ENCODE measurements around the gene TNFRSF1B. TPM values are rescaled to one million over a fixed set of nuclear protein-coding genes. Genes with fewer than 3 reads are reported as not detected.

Gene TNFRSF1B
- polyA plus RNA-seq, 4 donors, result 6.3 to 8.6 (median 6.5) TPM

- no peak for DNase-seq (ENCODE audit: low read depth in 4 of 4, low spot score in 3 of 4)
These were observed 11.5 kb upstream of the TNFRSF1B start for GRCh38 chr1:12155328-12155727.

GRCh38 chr1:12157366-12158231 is 9.2 kb upstream of the TNFRSF1B start:
- DNase-seq (ENCODE audit: low read depth in 4 of 4, low spot score in 3 of 4), result no peak

GRCh38 chr1:12158357-12159092 is 8.3 kb upstream of the TNFRSF1B start:
- DNase-seq (ENCODE audit: low read depth in 4 of 4, low spot score in 3 of 4), result no peak

- DNase-seq (ENCODE audit: low read depth in 4 of 4, low spot score in 3 of 4), result no peak
These were observed 7.0 kb upstream of the TNFRSF1B start for GRCh38 chr1:12159816-12160215.

- DNase-seq (ENCODE audit: low read depth in 4 of 4, low spot score in 3 of 4), result no peak
These were observed 5.5 kb upstream of the TNFRSF1B start for GRCh38 chr1:12161324-12161661.

- DNase-seq (ENCODE audit: low read depth in 4 of 4, low spot score in 3 of 4), result peak in 1 of 4 donors; percentile 31
These were observed 4.9 kb upstream of the TNFRSF1B start for GRCh38 chr1:12161662-12162458.

- DNase-seq (ENCODE audit: low read depth in 4 of 4, low spot score in 3 of 4), result no peak
These were observed 4.2 kb upstream of the TNFRSF1B start for GRCh38 chr1:12162459-12163137.

- no peak for DNase-seq (ENCODE audit: low read depth in 4 of 4, low spot score in 3 of 4)
These were observed 3.6 kb upstream of the TNFRSF1B start for GRCh38 chr1:12163210-12163609.

GRCh38 chr1:12164210-12164609 is 2.6 kb upstream of the TNFRSF1B start:
- DNase-seq (ENCODE audit: low read depth in 4 of 4, low spot score in 3 of 4), result no peak

GRCh38 chr1:12165342-12165741 is 1.4 kb upstream of the TNFRSF1B start:
- no peak for DNase-seq (ENCODE audit: low read depth in 4 of 4, low spot score in 3 of 4)

- no peak for DNase-seq (ENCODE audit: low read depth in 4 of 4, low spot score in 3 of 4)
These were observed 970 bp downstream of the TNFRSF1B start for GRCh38 chr1:12167493-12168429.

GRCh38 chr1:12168451-12169160 is 1.8 kb downstream of the TNFRSF1B start:
- no peak for DNase-seq (ENCODE audit: low read depth in 4 of 4, low spot score in 3 of 4)

- no peak for DNase-seq (ENCODE audit: low read depth in 4 of 4, low spot score in 3 of 4)
These were observed 2.8 kb downstream of the TNFRSF1B start for GRCh38 chr1:12169442-12170135.

- DNase-seq (ENCODE audit: low read depth in 4 of 4, low spot score in 3 of 4), result no peak
These were observed 3.5 kb downstream of the TNFRSF1B start for GRCh38 chr1:12170263-12170671.

GRCh38 chr1:12171206-12172041 is 4.6 kb downstream of the TNFRSF1B start:
- no peak for DNase-seq (ENCODE audit: low read depth in 4 of 4, low spot score in 3 of 4)

GRCh38 chr1:12172042-12172851 is 5.5 kb downstream of the TNFRSF1B start:
- no peak for DNase-seq (ENCODE audit: low read depth in 4 of 4, low spot score in 3 of 4)
